WTC11 (cell line): Measurements from ENCODE around the gene UGCG.

Source experiments
- CREB1 ChIP-seq: sonication (generic); formaldehyde crosslinking; IDR thresholded peaks from 2 replicates; pipeline ENCODE4 v1.8.0; 2023; ENCODE audit warnings: mild to moderate bottlenecking, missing genetic modification reagents
- MXD4 ChIP-seq: fragments of 250-450 bp; sonication (Bioruptor Pico); IDR thresholded peaks from 2 replicates; pipeline ENCODE4 v1.8.0; 2021; ENCODE audit warnings: mild to moderate bottlenecking, moderate library complexity, borderline replicate concordance
- MYBL2 ChIP-seq: sonication (generic); formaldehyde crosslinking; IDR thresholded peaks from 2 replicates; pipeline ENCODE4 v1.8.1; 2023; ENCODE audit warnings: mild to moderate bottlenecking, moderate library complexity, missing genetic modification reagents
- SMAD3 ChIP-seq: sonication (generic); formaldehyde crosslinking; IDR thresholded peaks from 2 replicates; pipeline ENCODE4 v1.8.0; 2022; ENCODE audit warnings: missing genetic modification reagents, mild to moderate bottlenecking, borderline replicate concordance
- SP1 ChIP-seq: sonication (generic); formaldehyde crosslinking; conservative IDR thresholded peaks from 2 replicates; pipeline ENCODE4 v1.8.1; 2022; ENCODE audit warnings: missing genetic modification reagents
- TF ChIP-seq, protein P1 (sequence below): fragments of 200-600 bp; IDR thresholded peaks from 2 replicates; pipeline ENCODE4 v1.8.0; 2022; ENCODE audit warnings: antibody characterized with exemption
- TF ChIP-seq, protein P2 (sequence below): sonication (generic); formaldehyde crosslinking; IDR thresholded peaks from 2 replicates; pipeline ENCODE4 v1.8.1; 2023; ENCODE audit warnings: mild to moderate bottlenecking, missing genetic modification reagents, moderate library complexity
- TF ChIP-seq, protein P3 (sequence below): sonication (generic); formaldehyde crosslinking; IDR thresholded peaks from 2 replicates; pipeline ENCODE4 v1.8.1; 2023; ENCODE audit warnings: mild to moderate bottlenecking, missing genetic modification reagents
- TF ChIP-seq, protein P4 (sequence below): sonication (generic); formaldehyde crosslinking; conservative IDR thresholded peaks from 2 replicates; pipeline ENCODE4 v1.8.1; 2022; ENCODE audit warnings: mild to moderate bottlenecking, missing genetic modification reagents
- TF ChIP-seq, protein P5 (sequence below): sonication (generic); formaldehyde crosslinking; IDR thresholded peaks from 2 replicates; pipeline ENCODE4 v1.8.0; 2022; ENCODE audit warnings: mild to moderate bottlenecking, missing genetic modification reagents
- TF ChIP-seq, protein P6 (sequence below): sonication (generic); formaldehyde crosslinking; IDR thresholded peaks from 2 replicates; pipeline ENCODE4 v1.8.0; 2022; ENCODE audit warnings: missing genetic modification reagents
- TF ChIP-seq, protein P7 (sequence below): sonication (generic); formaldehyde crosslinking; IDR thresholded peaks from 2 replicates; pipeline ENCODE4 v1.8.1; 2022; ENCODE audit warnings: mild to moderate bottlenecking, moderate library complexity, missing genetic modification reagents

DNA sequence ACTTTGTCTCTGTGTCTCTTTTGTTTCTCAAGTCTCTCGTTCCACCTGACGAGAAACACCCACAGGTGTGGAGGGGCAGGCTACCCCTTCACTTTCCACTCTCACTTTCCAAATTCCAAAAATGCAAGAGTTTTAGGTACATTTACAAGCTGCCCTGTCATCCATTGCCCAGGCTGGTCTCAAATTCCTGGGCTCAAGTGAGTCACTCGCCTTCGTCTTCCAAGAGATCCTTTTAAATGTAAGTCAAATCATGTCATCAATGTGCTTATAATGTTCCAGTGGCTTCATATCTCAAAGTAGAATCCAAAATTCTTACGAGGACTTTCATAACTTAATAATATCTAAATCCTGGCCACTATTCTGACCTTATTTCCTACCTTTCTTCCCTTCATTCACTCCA lies 20.4 kb upstream of the UGCG start:
- TF ChIP-seq, protein P1, sequence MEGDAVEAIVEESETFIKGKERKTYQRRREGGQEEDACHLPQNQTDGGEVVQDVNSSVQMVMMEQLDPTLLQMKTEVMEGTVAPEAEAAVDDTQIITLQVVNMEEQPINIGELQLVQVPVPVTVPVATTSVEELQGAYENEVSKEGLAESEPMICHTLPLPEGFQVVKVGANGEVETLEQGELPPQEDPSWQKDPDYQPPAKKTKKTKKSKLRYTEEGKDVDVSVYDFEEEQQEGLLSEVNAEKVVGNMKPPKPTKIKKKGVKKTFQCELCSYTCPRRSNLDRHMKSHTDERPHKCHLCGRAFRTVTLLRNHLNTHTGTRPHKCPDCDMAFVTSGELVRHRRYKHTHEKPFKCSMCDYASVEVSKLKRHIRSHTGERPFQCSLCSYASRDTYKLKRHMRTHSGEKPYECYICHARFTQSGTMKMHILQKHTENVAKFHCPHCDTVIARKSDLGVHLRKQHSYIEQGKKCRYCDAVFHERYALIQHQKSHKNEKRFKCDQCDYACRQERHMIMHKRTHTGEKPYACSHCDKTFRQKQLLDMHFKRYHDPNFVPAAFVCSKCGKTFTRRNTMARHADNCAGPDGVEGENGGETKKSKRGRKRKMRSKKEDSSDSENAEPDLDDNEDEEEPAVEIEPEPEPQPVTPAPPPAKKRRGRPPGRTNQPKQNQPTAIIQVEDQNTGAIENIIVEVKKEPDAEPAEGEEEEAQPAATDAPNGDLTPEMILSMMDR = no peak
- TF ChIP-seq, protein P2, sequence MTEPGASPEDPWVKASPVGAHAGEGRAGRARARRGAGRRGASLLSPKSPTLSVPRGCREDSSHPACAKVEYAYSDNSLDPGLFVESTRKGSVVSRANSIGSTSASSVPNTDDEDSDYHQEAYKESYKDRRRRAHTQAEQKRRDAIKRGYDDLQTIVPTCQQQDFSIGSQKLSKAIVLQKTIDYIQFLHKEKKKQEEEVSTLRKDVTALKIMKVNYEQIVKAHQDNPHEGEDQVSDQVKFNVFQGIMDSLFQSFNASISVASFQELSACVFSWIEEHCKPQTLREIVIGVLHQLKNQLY (CRISPR knock-in tag) = no peak
- TF ChIP-seq, protein P3, sequence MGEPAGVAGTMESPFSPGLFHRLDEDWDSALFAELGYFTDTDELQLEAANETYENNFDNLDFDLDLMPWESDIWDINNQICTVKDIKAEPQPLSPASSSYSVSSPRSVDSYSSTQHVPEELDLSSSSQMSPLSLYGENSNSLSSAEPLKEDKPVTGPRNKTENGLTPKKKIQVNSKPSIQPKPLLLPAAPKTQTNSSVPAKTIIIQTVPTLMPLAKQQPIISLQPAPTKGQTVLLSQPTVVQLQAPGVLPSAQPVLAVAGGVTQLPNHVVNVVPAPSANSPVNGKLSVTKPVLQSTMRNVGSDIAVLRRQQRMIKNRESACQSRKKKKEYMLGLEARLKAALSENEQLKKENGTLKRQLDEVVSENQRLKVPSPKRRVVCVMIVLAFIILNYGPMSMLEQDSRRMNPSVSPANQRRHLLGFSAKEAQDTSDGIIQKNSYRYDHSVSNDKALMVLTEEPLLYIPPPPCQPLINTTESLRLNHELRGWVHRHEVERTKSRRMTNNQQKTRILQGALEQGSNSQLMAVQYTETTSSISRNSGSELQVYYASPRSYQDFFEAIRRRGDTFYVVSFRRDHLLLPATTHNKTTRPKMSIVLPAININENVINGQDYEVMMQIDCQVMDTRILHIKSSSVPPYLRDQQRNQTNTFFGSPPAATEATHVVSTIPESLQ (CRISPR knock-in tag) = no peak
- TF ChIP-seq, protein P4, sequence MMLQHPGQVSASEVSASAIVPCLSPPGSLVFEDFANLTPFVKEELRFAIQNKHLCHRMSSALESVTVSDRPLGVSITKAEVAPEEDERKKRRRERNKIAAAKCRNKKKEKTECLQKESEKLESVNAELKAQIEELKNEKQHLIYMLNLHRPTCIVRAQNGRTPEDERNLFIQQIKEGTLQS (CRISPR knock-in tag) = no peak
- TF ChIP-seq MXD4 (CRISPR knock-in tag) (no peak), SP1 (CRISPR knock-in tag) (no peak), SMAD3 (CRISPR knock-in tag) (no peak), MYBL2 (CRISPR knock-in tag) (no peak), CREB1 (no peak)
- TF ChIP-seq, protein P5, sequence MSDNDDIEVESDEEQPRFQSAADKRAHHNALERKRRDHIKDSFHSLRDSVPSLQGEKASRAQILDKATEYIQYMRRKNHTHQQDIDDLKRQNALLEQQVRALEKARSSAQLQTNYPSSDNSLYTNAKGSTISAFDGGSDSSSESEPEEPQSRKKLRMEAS = no peak
- TF ChIP-seq, protein P6, sequence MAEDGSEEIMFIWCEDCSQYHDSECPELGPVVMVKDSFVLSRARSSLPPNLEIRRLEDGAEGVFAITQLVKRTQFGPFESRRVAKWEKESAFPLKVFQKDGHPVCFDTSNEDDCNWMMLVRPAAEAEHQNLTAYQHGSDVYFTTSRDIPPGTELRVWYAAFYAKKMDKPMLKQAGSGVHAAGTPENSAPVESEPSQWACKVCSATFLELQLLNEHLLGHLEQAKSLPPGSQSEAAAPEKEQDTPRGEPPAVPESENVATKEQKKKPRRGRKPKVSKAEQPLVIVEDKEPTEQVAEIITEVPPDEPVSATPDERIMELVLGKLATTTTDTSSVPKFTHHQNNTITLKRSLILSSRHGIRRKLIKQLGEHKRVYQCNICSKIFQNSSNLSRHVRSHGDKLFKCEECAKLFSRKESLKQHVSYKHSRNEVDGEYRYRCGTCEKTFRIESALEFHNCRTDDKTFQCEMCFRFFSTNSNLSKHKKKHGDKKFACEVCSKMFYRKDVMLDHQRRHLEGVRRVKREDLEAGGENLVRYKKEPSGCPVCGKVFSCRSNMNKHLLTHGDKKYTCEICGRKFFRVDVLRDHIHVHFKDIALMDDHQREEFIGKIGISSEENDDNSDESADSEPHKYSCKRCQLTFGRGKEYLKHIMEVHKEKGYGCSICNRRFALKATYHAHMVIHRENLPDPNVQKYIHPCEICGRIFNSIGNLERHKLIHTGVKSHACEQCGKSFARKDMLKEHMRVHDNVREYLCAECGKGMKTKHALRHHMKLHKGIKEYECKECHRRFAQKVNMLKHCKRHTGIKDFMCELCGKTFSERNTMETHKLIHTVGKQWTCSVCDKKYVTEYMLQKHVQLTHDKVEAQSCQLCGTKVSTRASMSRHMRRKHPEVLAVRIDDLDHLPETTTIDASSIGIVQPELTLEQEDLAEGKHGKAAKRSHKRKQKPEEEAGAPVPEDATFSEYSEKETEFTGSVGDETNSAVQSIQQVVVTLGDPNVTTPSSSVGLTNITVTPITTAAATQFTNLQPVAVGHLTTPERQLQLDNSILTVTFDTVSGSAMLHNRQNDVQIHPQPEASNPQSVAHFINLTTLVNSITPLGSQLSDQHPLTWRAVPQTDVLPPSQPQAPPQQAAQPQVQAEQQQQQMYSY = no peak
- TF ChIP-seq, protein P7, sequence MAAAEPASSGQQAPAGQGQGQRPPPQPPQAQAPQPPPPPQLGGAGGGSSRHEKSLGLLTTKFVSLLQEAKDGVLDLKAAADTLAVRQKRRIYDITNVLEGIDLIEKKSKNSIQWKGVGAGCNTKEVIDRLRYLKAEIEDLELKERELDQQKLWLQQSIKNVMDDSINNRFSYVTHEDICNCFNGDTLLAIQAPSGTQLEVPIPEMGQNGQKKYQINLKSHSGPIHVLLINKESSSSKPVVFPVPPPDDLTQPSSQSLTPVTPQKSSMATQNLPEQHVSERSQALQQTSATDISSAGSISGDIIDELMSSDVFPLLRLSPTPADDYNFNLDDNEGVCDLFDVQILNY = no peak
